HG02763 (cell line): ENCODE measurements around the gene SCGB3A2.

Experiments
- ATAC-seq: cut with Tn5 transposase; IDR thresholded peaks from one replicate; pipeline ENCODE4 v1.9.1; 2021; ENCODE audit warnings: mild to moderate bottlenecking, moderate library complexity; ENCODE audit not compliant: unreplicated experiment

Gene SCGB3A2

GRCh38 chr5:147878066-147878759, at the start of gene SCGB3A2:
Gene SCGB3A2 (plus strand): TSS chr5:147878711. CDS start chr5:147878804, 93 bp downstream.
- ATAC-seq, result no peak

- no peak for ATAC-seq
Observed at GRCh38 chr5:147830035-147830434, 48.5 kb upstream of the SCGB3A2 start.

- no peak for ATAC-seq
Observed at GRCh38 chr5:147831465-147831864, 47.0 kb upstream of the SCGB3A2 start, which contains the start of gene SPINK1. Gene SPINK1 (minus strand): TSS chr5:147831671. CDS start chr5:147831577, 94 bp downstream.

GRCh38 chr5:147832541-147832940, 46.0 kb upstream of the SCGB3A2 start:
- no peak for ATAC-seq

GRCh38 chr5:147835386-147835798, 43.1 kb upstream of the SCGB3A2 start:
- no peak for ATAC-seq

GRCh38 chr5:147836439-147836838, 42.1 kb upstream of the SCGB3A2 start:
- no peak for ATAC-seq

- no peak for ATAC-seq
Observed at GRCh38 chr5:147842869-147843268, 35.6 kb upstream of the SCGB3A2 start.

- no peak for ATAC-seq
Observed at GRCh38 chr5:147844846-147845245, 33.7 kb upstream of the SCGB3A2 start.

GRCh38 chr5:147845618-147846017, 32.9 kb upstream of the SCGB3A2 start:
- no peak for ATAC-seq

GRCh38 chr5:147849226-147849625, 29.3 kb upstream of the SCGB3A2 start:
- ATAC-seq, result no peak

GRCh38 chr5:147851578-147851977, 26.9 kb upstream of the SCGB3A2 start:
- ATAC-seq, result no peak

- ATAC-seq, result no peak
Observed at GRCh38 chr5:147852365-147852764, 26.1 kb upstream of the SCGB3A2 start.

- no peak for ATAC-seq
Observed at GRCh38 chr5:147853372-147853987, 25.0 kb upstream of the SCGB3A2 start.

GRCh38 chr5:147854331-147854730, 24.2 kb upstream of the SCGB3A2 start:
- no peak for ATAC-seq

GRCh38 chr5:147854894-147855773, 23.4 kb upstream of the SCGB3A2 start:
- no peak for ATAC-seq

GRCh38 chr5:147855774-147856069, 22.8 kb upstream of the SCGB3A2 start:
- no peak for ATAC-seq

- no peak for ATAC-seq
Observed at GRCh38 chr5:147856801-147857200, 21.7 kb upstream of the SCGB3A2 start.

- peak; percentile 76 for ATAC-seq
Observed at GRCh38 chr5:147857302-147858129, 21.0 kb upstream of the SCGB3A2 start.

- no peak for ATAC-seq
Observed at GRCh38 chr5:147858565-147858964, 19.9 kb upstream of the SCGB3A2 start.

- ATAC-seq, result no peak
Observed at GRCh38 chr5:147859962-147860640, 18.4 kb upstream of the SCGB3A2 start.
